CMK (cell line): ENCODE results near the gene COG5.

Experiments used
- DNase-seq: peaks from one replicate; pipeline ENCODE4 v3.0.0-alpha.2; 2010; ENCODE audit warnings: low read depth

Gene COG5

GRCh38 chr7:107463139-107464078 is 100.3 kb downstream of the COG5 start:
- no peak for DNase-seq

- no peak for DNase-seq
These were observed 101.7 kb downstream of the COG5 start for GRCh38 chr7:107461938-107462533.

GRCh38 chr7:107453388-107453787 is 110.3 kb downstream of the COG5 start:
- no peak for DNase-seq

- DNase-seq: no peak
These were observed 112.8 kb downstream of the COG5 start for GRCh38 chr7:107450970-107451369.

- DNase-seq: no peak
These were observed 116.7 kb downstream of the COG5 start for GRCh38 chr7:107446988-107447387.

- DNase-seq: no peak
These were observed 117.2 kb downstream of the COG5 start for GRCh38 chr7:107446531-107446930.

GRCh38 chr7:107442678-107443077 is 121.0 kb downstream of the COG5 start:
- no peak for DNase-seq

GRCh38 chr7:107441581-107442422 is 121.9 kb downstream of the COG5 start:
- no peak for DNase-seq

- DNase-seq: no peak
These were observed 124.7 kb downstream of the COG5 start for GRCh38 chr7:107439025-107439424.

- DNase-seq: no peak
These were observed 128.0 kb downstream of the COG5 start for GRCh38 chr7:107435749-107436148.

- no peak for DNase-seq
These were observed 131.5 kb downstream of the COG5 start for GRCh38 chr7:107432261-107432660.

GRCh38 chr7:107430057-107430456 is 133.7 kb downstream of the COG5 start:
- DNase-seq: no peak

- no peak for DNase-seq
These were observed 135.1 kb downstream of the COG5 start for GRCh38 chr7:107428642-107429041.

- DNase-seq: no peak
These were observed 136.3 kb downstream of the COG5 start for GRCh38 chr7:107427462-107427861.

- no peak for DNase-seq
These were observed 149.5 kb downstream of the COG5 start for GRCh38 chr7:107414198-107414597.

- DNase-seq: no peak
These were observed 155.4 kb downstream of the COG5 start for GRCh38 chr7:107408349-107408748.

GRCh38 chr7:107405559-107405958 is 158.2 kb downstream of the COG5 start:
- no peak for DNase-seq

GRCh38 chr7:107404740-107405537 is 158.8 kb downstream of the COG5 start:
- DNase-seq: no peak

GRCh38 chr7:107398161-107398560 is 165.6 kb downstream of the COG5 start:
- DNase-seq: no peak

GRCh38 chr7:107396990-107397389 is 166.7 kb downstream of the COG5 start:
- peak; percentile 4 for DNase-seq

- no peak for DNase-seq
These were observed 167.6 kb downstream of the COG5 start for GRCh38 chr7:107396081-107396480.

- DNase-seq: no peak
These were observed 168.9 kb downstream of the COG5 start for GRCh38 chr7:107394831-107395230.
